H9 (cell line): ENCODE measurements around the gene SAXO1. TPM values are rescaled to one million over a fixed set of nuclear protein-coding genes. Genes with fewer than 3 reads are reported as not detected.

Experiments used
- DNase-seq: peaks from one replicate; pipeline ENCODE4 v3.0.0-alpha.2; 2017
- H2AFZ ChIP-seq: one replicate; pipeline ENCODE4 v1.6.1; 2013; ENCODE audit warnings: mild to moderate bottlenecking, low read length, control low read depth, moderate library complexity
- H2AK5ac ChIP-seq: 2 replicates; pipeline ENCODE4 v1.6.1; 2013; ENCODE audit warnings: low read length, control low read depth, mixed read lengths; ENCODE audit not compliant: insufficient read length
- H2BK120ac ChIP-seq: one replicate; pipeline ENCODE4 v1.6.1; 2013; ENCODE audit warnings: low read depth, mild to moderate bottlenecking, low read length, control low read depth, inconsistent platforms; ENCODE audit not compliant: poor library complexity, severe bottlenecking
- H2BK12ac ChIP-seq: 2 replicates; pipeline ENCODE4 v1.6.1; 2013; ENCODE audit warnings: low read length, control low read depth, mixed read lengths, low read depth; ENCODE audit not compliant: insufficient read length
- H2BK15ac ChIP-seq: 2 replicates; pipeline ENCODE4 v1.6.1; 2013; ENCODE audit warnings: low read depth, low read length, control low read depth
- H2BK20ac ChIP-seq: one replicate; pipeline ENCODE4 v1.6.1; 2013; ENCODE audit warnings: low read depth, mild to moderate bottlenecking, low read length, control low read depth, inconsistent platforms; ENCODE audit not compliant: poor library complexity, severe bottlenecking
- H2BK5ac ChIP-seq: 2 replicates; pipeline ENCODE4 v1.6.1; 2013; ENCODE audit warnings: low read length, control low read depth, mixed read lengths; ENCODE audit not compliant: insufficient read length
- H3K14ac ChIP-seq: 2 replicates; pipeline ENCODE4 v1.6.1; 2013; ENCODE audit warnings: low read length, control low read depth; ENCODE audit not compliant: insufficient read depth
- H3K18ac ChIP-seq: 2 replicates; pipeline ENCODE4 v1.6.1; 2013; ENCODE audit warnings: low read depth, mild to moderate bottlenecking, mixed read lengths, low read length, control low read depth; ENCODE audit not compliant: insufficient read length
- H3K23ac ChIP-seq: 2 replicates; pipeline ENCODE4 v1.6.1; 2013; ENCODE audit warnings: low read length, control low read depth, mixed read lengths, low read depth; ENCODE audit not compliant: insufficient read length
- H3K23me2 ChIP-seq: 2 replicates; pipeline ENCODE4 v1.6.1; 2013; ENCODE audit warnings: low read depth, mild to moderate bottlenecking, mixed read lengths, low read length, control low read depth; ENCODE audit not compliant: insufficient read length, poor library complexity, severe bottlenecking
- H3K27ac ChIP-seq: 2 replicates; pipeline ENCODE4 v1.5.1; 2013; ENCODE audit warnings: low read length, control low read depth, mixed read lengths, low read depth; ENCODE audit not compliant: insufficient read length
- H3K27me3 ChIP-seq: 2 replicates; pipeline ENCODE4 v1.6.1; 2013; ENCODE audit warnings: low read length, control low read depth, inconsistent platforms; ENCODE audit not compliant: insufficient read depth
- H3K4ac ChIP-seq: 2 replicates; pipeline ENCODE4 v1.6.1; 2013; ENCODE audit warnings: low read depth, mild to moderate bottlenecking, control low read depth, inconsistent platforms, low read length, moderate library complexity
- H3K4me1 ChIP-seq: 2 replicates; pipeline ENCODE4 v1.6.1; 2013; ENCODE audit warnings: low read length, control low read depth, inconsistent platforms; ENCODE audit not compliant: insufficient read depth
- H3K4me2 ChIP-seq: 2 replicates; pipeline ENCODE4 v1.6.1; 2013; ENCODE audit warnings: low read length, control low read depth, mixed read lengths; ENCODE audit not compliant: insufficient read length, insufficient read depth
- H3K56ac ChIP-seq: 2 replicates; pipeline ENCODE4 v1.6.1; 2013; ENCODE audit warnings: low read depth, mild to moderate bottlenecking, mixed read lengths, low read length, control low read depth; ENCODE audit not compliant: insufficient read length
- H3K79me1 ChIP-seq: 2 replicates; pipeline ENCODE4 v1.6.1; 2013; ENCODE audit warnings: low read depth, mild to moderate bottlenecking, moderate library complexity, low read length, control low read depth, inconsistent platforms; ENCODE audit not compliant: insufficient read depth, poor library complexity, severe bottlenecking
- H3K79me2 ChIP-seq: 2 replicates; pipeline ENCODE4 v1.6.1; 2013; ENCODE audit warnings: low read length, control low read depth, inconsistent platforms; ENCODE audit not compliant: insufficient read depth
- H3K9ac ChIP-seq: 2 replicates; pipeline ENCODE4 v1.6.1; 2013; ENCODE audit warnings: low read length, control low read depth, mixed read lengths; ENCODE audit not compliant: insufficient read length; ENCODE audit errors: extremely low read depth
- H3K9me3 ChIP-seq: one replicate; pipeline ENCODE4 v1.6.1; 2013; ENCODE audit warnings: low read depth, low read length, inconsistent platforms; ENCODE audit not compliant: control insufficient read depth
- H3T11ph ChIP-seq: one replicate; pipeline ENCODE4 v1.6.1; 2013; ENCODE audit warnings: mild to moderate bottlenecking, low read length, control low read depth, inconsistent platforms
- H4K20me1 ChIP-seq: one replicate; pipeline ENCODE4 v1.6.1; 2013; ENCODE audit not compliant: control insufficient read depth, insufficient read length, insufficient read depth
- H4K5ac ChIP-seq: 2 replicates; pipeline ENCODE4 v1.6.1; 2013; ENCODE audit warnings: low read depth, mild to moderate bottlenecking, mixed read lengths, low read length, control low read depth; ENCODE audit not compliant: insufficient read length
- H4K8ac ChIP-seq: replicated peaks from 2 replicates; pipeline ENCODE4 v1.6.1; 2013; ENCODE audit warnings: low read length, control low read depth, mixed read lengths, low read depth; ENCODE audit not compliant: insufficient read length
- H4K91ac ChIP-seq: 2 replicates; pipeline ENCODE4 v1.6.1; 2013; ENCODE audit warnings: low read depth, mild to moderate bottlenecking, moderate library complexity, mixed read lengths, low read length, control low read depth; ENCODE audit not compliant: insufficient read length
- H3K27ac Mint-ChIP-seq, 3 experiments: 2 replicates in 2 of 3; 3 replicates in 1 of 3; pipeline ENCODE4 v1.8.0; 2020 to 2021; ENCODE audit warnings: mixed read lengths in 3 of 3, mild to moderate bottlenecking in 1 of 3, moderate library complexity in 1 of 3
- H3K27me3 Mint-ChIP-seq: 2 replicates; pipeline ENCODE4 v1.8.0; 2021; ENCODE audit warnings: low read depth, mild to moderate bottlenecking, moderate library complexity, mixed read lengths
- H3K36me3 Mint-ChIP-seq, 3 experiments: 2 replicates in 2 of 3; 3 replicates in 1 of 3; pipeline ENCODE4 v1.8.0; 2020 to 2021; ENCODE audit warnings: low read depth in 3 of 3, mixed read lengths in 3 of 3; ENCODE audit not compliant: insufficient read depth in 1 of 3
- H3K4me1 Mint-ChIP-seq, 2 experiments: 2 replicates each; pipeline ENCODE4 v1.8.0; 2020; ENCODE audit warnings: mixed read lengths in 2 of 2
- H3K4me3 Mint-ChIP-seq, 2 experiments: 2 replicates in 1 of 2; 3 replicates in 1 of 2; pipeline ENCODE4 v1.8.0; 2020 to 2021; ENCODE audit warnings: mild to moderate bottlenecking in 2 of 2, mixed read lengths in 2 of 2, moderate library complexity in 1 of 2
- H3K9me3 Mint-ChIP-seq, 2 experiments: 2 replicates in 1 of 2; 3 replicates in 1 of 2; pipeline ENCODE4 v1.8.0; 2020; ENCODE audit warnings: mild to moderate bottlenecking in 2 of 2, mixed read lengths in 2 of 2, moderate library complexity in 1 of 2
- CTCF ChIP-seq: fragments of 200-600 bp; sonication (generic); conservative IDR thresholded peaks from 3 replicates; pipeline ENCODE4 v1.8.0; 2021; ENCODE audit warnings: antibody characterized with exemption, mild to moderate bottlenecking
- WGBS: extraction: QIAGEN DNeasy Blood & Tissue Kit; methylation state at CpG from one replicate; pipeline ENCODE4 v1.1.7; 2013; ENCODE audit warnings: missing lambda C conversion rate, low lambda C conversion rate, mixed read lengths; ENCODE audit not compliant: insufficient read length; ENCODE audit errors: extremely low coverage; 5-methylcytosine and 5-hydroxymethylcytosine counted together
- total RNA-seq: library from RNA; stranded (reverse); gene quantifications from 2 replicates; pipeline ENCODE4 v1.2.1, GENCODE V29; 2021

SAXO1 gene
- total RNA-seq, 1 experiment from 2014 or later: 0.09 TPM

- no peak overlapping the region for H3K23ac ChIP-seq
- no peaks in the 10 kb centered on the region for H3K79me1 ChIP-seq
- Mint-ChIP-seq H3K4me3 (no peak overlapping the region), H3K36me3 (no peaks in the 10 kb centered on the region), H3K27me3 (no peaks in the 10 kb centered on the region), H3K27ac (no peak overlapping the region), H3K9me3 (no peaks in the 10 kb centered on the region), H3K4me1 (peaks cover 0 to 2% of the 10 kb centered on the region in 2 experiments; a peak in 1 of 4 replicates)
- no peak overlapping the region for H3K56ac ChIP-seq
- no peak overlapping the region for H3T11ph ChIP-seq
- WGBS: no CpG with 5 or more reads among the region's 7 CpGs
- no peaks in the 10 kb centered on the region for H3K9me3 ChIP-seq
- no peaks in the 10 kb centered on the region for H3K23me2 ChIP-seq
- H2AK5ac ChIP-seq: no peak overlapping the region
- no peak overlapping the region for H3K14ac ChIP-seq
- no peak overlapping the region for H2BK5ac ChIP-seq
- no peaks in the 10 kb centered on the region for H3K79me2 ChIP-seq
- H3K9ac ChIP-seq: no peak overlapping the region
- no peak overlapping the region for H2BK20ac ChIP-seq
- no peak overlapping the region for H4K91ac ChIP-seq
- no peak overlapping the region for H3K27ac ChIP-seq
- no peak overlapping the region for H3K4ac ChIP-seq
- H2AFZ ChIP-seq: no peak overlapping the region
- H4K5ac ChIP-seq: no peak overlapping the region
- no peaks in the 10 kb centered on the region for H3K4me1 ChIP-seq
- TF ChIP-seq CTCF: no peak
- H3K18ac ChIP-seq: no peak overlapping the region
- no peak overlapping the region for H4K8ac ChIP-seq
- H2BK12ac ChIP-seq: no peak overlapping the region
- no peak overlapping the region for H3K4me2 ChIP-seq
- no peak for DNase-seq
- no peak overlapping the region for H2BK120ac ChIP-seq
- no peaks in the 10 kb centered on the region for H4K20me1 ChIP-seq
- H2BK15ac ChIP-seq: no peak overlapping the region
- H3K27me3 ChIP-seq: no peaks in the 10 kb centered on the region
Observed at GRCh38 chr9:18942801-18943200, 90.2 kb downstream of the SAXO1 start.
